CD4-positive, alpha-beta T cell (primary cell): ENCODE results near the gene RGS16. TPM values are rescaled to one million over a fixed set of nuclear protein-coding genes. Genes with fewer than 3 reads are reported as not detected.

Experiments
- ATAC-seq: fragments of 200-7000 bp; cut with Tn5 transposase; one replicate; pipeline ENCODE4 v1.10.0; 2022; ENCODE audit warnings: mild to moderate bottlenecking; ENCODE audit not compliant: poor library complexity
- CTCF ChIA-PET: fragments of 350-600 bp; sonication (Branson Sonifier 250); formaldehyde crosslinking; loops from one replicate; lab custom pipeline; 2021; ENCODE audit warnings: antibody characterized with exemption, inconsistent platforms; lab: Charles Lee
- POLR2A ChIA-PET: fragments of 350-600 bp; sonication (Branson Sonifier 250); formaldehyde crosslinking; loops from one replicate; lab custom pipeline; 2021; ENCODE audit warnings: antibody characterized with exemption, inconsistent platforms; lab: Charles Lee
- DNase-seq, 14 experiments: peaks; one replicate each; pipeline ENCODE4 v3.0.0-alpha.2; 2013 to 2020; ENCODE audit warnings: mixed read lengths in 2 of 14
- H3K27ac ChIP-seq, 2 donors: one replicate each; pipeline versions ENCODE4 v1.5.1 to v1.7.0; 2013; ENCODE audit warnings: low read length in 2 of 2, low read depth in 1 of 2, mild to moderate bottlenecking in 1 of 2
- H3K27me3 ChIP-seq, 2 experiments: 1 replicate in 1 of 2; 2 replicates in 1 of 2; pipeline versions ENCODE4 v1.6.1 to v1.7.0; 2013; ENCODE audit warnings: low read length in 2 of 2, control low read depth in 1 of 2, mild to moderate bottlenecking in 1 of 2, moderate library complexity in 1 of 2; ENCODE audit not compliant: insufficient read depth in 2 of 2, control insufficient read depth in 1 of 2
- H3K36me3 ChIP-seq: one replicate; pipeline ENCODE4 v1.6.1; 2013; ENCODE audit warnings: low read length, control low read depth; ENCODE audit not compliant: insufficient read depth
- H3K4me1 ChIP-seq: one replicate; pipeline ENCODE4 v1.6.1; 2013; ENCODE audit warnings: low read length, control low read depth; ENCODE audit not compliant: insufficient read depth
- H3K4me3 ChIP-seq: one replicate; pipeline ENCODE4 v1.5.1; 2013; ENCODE audit warnings: mild to moderate bottlenecking, low read length, moderate library complexity
- H3K9me3 ChIP-seq, 2 experiments: 1 replicate in 1 of 2; 2 replicates in 1 of 2; pipeline versions ENCODE4 v1.6.1 to v1.7.0; 2013; ENCODE audit warnings: low read length in 2 of 2, mild to moderate bottlenecking in 2 of 2, control low read depth in 1 of 2, moderate library complexity in 1 of 2; ENCODE audit not compliant: control insufficient read depth in 1 of 2, insufficient read depth in 1 of 2
- H3K27ac Mint-ChIP-seq: one replicate; pipeline ENCODE4 v1.8.0; 2020; ENCODE audit warnings: mixed read lengths
- H3K27me3 Mint-ChIP-seq: one replicate; pipeline ENCODE4 v1.8.0; 2021; ENCODE audit warnings: mixed read lengths
- H3K36me3 Mint-ChIP-seq: one replicate; pipeline ENCODE4 v1.8.0; 2021; ENCODE audit warnings: low read depth, mixed read lengths
- H3K4me1 Mint-ChIP-seq: one replicate; pipeline ENCODE4 v1.8.0; 2021; ENCODE audit warnings: low read depth, mixed read lengths
- H3K4me3 Mint-ChIP-seq: one replicate; pipeline ENCODE4 v1.8.0; 2020; ENCODE audit warnings: mild to moderate bottlenecking, mixed read lengths
- H3K9me3 Mint-ChIP-seq: one replicate; pipeline ENCODE4 v1.8.0; 2020; ENCODE audit warnings: mixed read lengths
- CTCF ChIP-seq: fragments of 200-600 bp; IDR thresholded peaks from one replicate; pipeline ENCODE4 v1.8.0; 2022; ENCODE audit warnings: antibody characterized with exemption, mild to moderate bottlenecking
- intact Hi-C, 2 experiments: fragments of 100-400 bp; cut with DNase I in 1 of 2; cut with micrococcal nuclease in 1 of 2; formaldehyde crosslinking; loops; one replicate each; pipeline versions ENCODE4 v1.15.1 to v1.9.0; 2023 to 2025; cut with DNase I, micrococcal nuclease
- total RNA-seq, 174 experiments: library from RNA in 2 of 174; stranded (reverse) in 2 of 174; gene quantifications; one replicate each; pipeline ENCODE4 v1.2.3 and lab custom pipeline; 2021 to 2026

Gene RGS16
- total RNA-seq, 2 experiments from 2014 or later = 16.3 to 16.4 TPM

- Mint-ChIP-seq H3K27ac (no peak overlapping the region), H3K36me3 (no peaks in the 10 kb centered on the region), H3K4me1 (no peaks in the 10 kb centered on the region), H3K9me3 (no peaks in the 10 kb centered on the region), H3K4me3 (no peak overlapping the region), H3K27me3 (no peaks in the 10 kb centered on the region)
- H3K4me3 ChIP-seq = no peak overlapping the region
- intact Hi-C loops = no loop called here
- TF ChIP-seq CTCF = no peak
- no peaks in the 10 kb centered on the region for H3K27me3 ChIP-seq
- ChIA-PET POLR2A (no interaction called here), CTCF (no interaction called here)
- no peaks in the 10 kb centered on the region for H3K4me1 ChIP-seq
- DNase-seq (no peak), ATAC-seq (no peak)
- H3K27ac ChIP-seq = no peak overlapping the region
- H3K36me3 ChIP-seq = no peaks in the 10 kb centered on the region
- H3K9me3 ChIP-seq = no peaks in the 10 kb centered on the region
These were observed 43.7 kb downstream of the RGS16 start for GRCh38 chr1:182560392-182560984.

DNA sequence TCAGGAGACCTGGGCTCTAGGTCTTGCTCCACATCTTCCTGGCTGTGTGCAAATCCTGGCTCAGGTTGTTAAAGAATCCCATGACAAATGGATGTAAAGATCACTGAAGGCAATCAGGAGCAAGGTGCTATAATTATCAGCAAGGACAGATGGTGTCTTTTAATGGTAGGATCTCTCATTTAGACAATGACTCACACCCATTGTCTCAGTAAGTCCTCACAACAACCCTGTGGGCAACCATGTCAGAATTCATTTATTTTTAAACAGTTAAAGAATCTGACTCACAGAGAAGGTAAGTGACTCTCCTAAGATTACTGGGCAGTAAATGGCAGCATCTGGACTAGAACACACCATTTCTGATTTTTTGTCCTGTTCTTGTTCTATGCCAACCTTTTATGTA lies 47.9 kb downstream of the RGS16 start:
- Mint-ChIP-seq H3K27ac (no peak overlapping the region), H3K36me3 (no peaks in the 10 kb centered on the region), H3K4me3 (no peak overlapping the region), H3K27me3 (peaks cover 7% of the 10 kb centered on the region), H3K4me1 (no peaks in the 10 kb centered on the region), H3K9me3 (peaks cover 10% of the 10 kb centered on the region)
- DNase-seq (no peak), ATAC-seq (no peak)
- Histone ChIP-seq H3K4me1 (no peaks in the 10 kb centered on the region), H3K27me3 (peaks cover 0 to 2% of the 10 kb centered on the region in 2 experiments), H3K9me3 (peaks cover 4 to 5% of the 10 kb centered on the region in 2 experiments), H3K36me3 (no peaks in the 10 kb centered on the region), H3K27ac (no peak overlapping the region), H3K4me3 (no peak overlapping the region)
- ChIA-PET CTCF (no interaction called here), POLR2A (no interaction called here)
- TF ChIP-seq CTCF = no peak
- intact Hi-C loops = no loop called here

- Histone ChIP-seq H3K36me3 (no peaks in the 10 kb centered on the region), H3K4me3 (no peak overlapping the region), H3K27ac (no peak overlapping the region), H3K9me3 (peaks cover 4 to 5% of the 10 kb centered on the region in 2 experiments), H3K4me1 (no peaks in the 10 kb centered on the region), H3K27me3 (peaks cover 0 to 2% of the 10 kb centered on the region in 2 experiments)
- ChIA-PET CTCF (interaction anchor here (1.3 kb wide), 1 partner anchor 40 kb away, joined by 3 read pairs; no protein-coding TSS in a partner anchor), POLR2A (no interaction called here)
- intact Hi-C loops = no loop called here
- no peak for ATAC-seq
- Mint-ChIP-seq H3K36me3 (no peaks in the 10 kb centered on the region), H3K4me1 (no peaks in the 10 kb centered on the region), H3K4me3 (no peak overlapping the region), H3K27ac (no peak overlapping the region), H3K9me3 (peaks cover 10% of the 10 kb centered on the region), H3K27me3 (peaks cover 7% of the 10 kb centered on the region)
- TF ChIP-seq CTCF = no peak
- DNase-seq = no peak
These were observed 48.7 kb downstream of the RGS16 start for GRCh38 chr1:182555493-182555892.
